ENCODE data around the gene DSCAML1.

The DSCAML1 gene

GRCh38 chr11:117752721-117753237 lies 44.2 kb downstream of the DSCAML1 start:
- Histone ChIP-seq H3K9me3 (ENCODE audit: control insufficient read depth, insufficient read depth, low read length) (no peaks in the 10 kb centered on the region), H3K9ac (ENCODE audit: low read depth, low read length) (no peak overlapping the region), H3K4me3 (ENCODE audit: low read depth, low read length) (no peak overlapping the region), H3K4me1 (ENCODE audit: control insufficient read depth, insufficient read depth, low read length) (no peaks in the 10 kb centered on the region), H3K36me3 (ENCODE audit: control insufficient read depth, insufficient read depth, low read length) (no peaks in the 10 kb centered on the region), H3K27me3 (ENCODE audit: control insufficient read depth, insufficient read depth, low read length) (no peaks in the 10 kb centered on the region)

- Histone ChIP-seq H3K4me3 (ENCODE audit: low read depth, low read length) (no peak overlapping the region), H3K36me3 (ENCODE audit: control insufficient read depth, insufficient read depth, low read length) (no peaks in the 10 kb centered on the region), H3K27me3 (ENCODE audit: control insufficient read depth, insufficient read depth, low read length) (no peaks in the 10 kb centered on the region), H3K9me3 (ENCODE audit: control insufficient read depth, insufficient read depth, low read length) (no peaks in the 10 kb centered on the region), H3K9ac (ENCODE audit: low read depth, low read length) (no peak overlapping the region), H3K4me1 (ENCODE audit: control insufficient read depth, insufficient read depth, low read length) (no peaks in the 10 kb centered on the region)
Measured at GRCh38 chr11:117752071-117752470, 44.9 kb downstream of the DSCAML1 start.

- no peaks in the 10 kb centered on the region for H3K27me3 ChIP-seq (ENCODE audit: control insufficient read depth, insufficient read depth, low read length)
- H3K36me3 ChIP-seq (ENCODE audit: control insufficient read depth, insufficient read depth, low read length), result no peaks in the 10 kb centered on the region
Measured at GRCh38 chr11:117750916-117751662, 45.9 kb downstream of the DSCAML1 start.

GRCh38 chr11:117750357-117750756 lies 46.7 kb downstream of the DSCAML1 start:
- Histone ChIP-seq H3K36me3 (ENCODE audit: control insufficient read depth, insufficient read depth, low read length) (no peaks in the 10 kb centered on the region), H3K9me3 (ENCODE audit: control insufficient read depth, insufficient read depth, low read length) (no peaks in the 10 kb centered on the region), H3K4me3 (ENCODE audit: low read depth, low read length) (no peak overlapping the region), H3K4me1 (ENCODE audit: control insufficient read depth, insufficient read depth, low read length) (no peaks in the 10 kb centered on the region), H3K9ac (ENCODE audit: low read depth, low read length) (no peak overlapping the region), H3K27me3 (ENCODE audit: control insufficient read depth, insufficient read depth, low read length) (no peaks in the 10 kb centered on the region)

More at GRCh38 chr11:117750916-117751662, 45.9 kb downstream of the DSCAML1 start:
- no peak overlapping the region for H3K9ac ChIP-seq (ENCODE audit: low read depth, low read length)
- no peak overlapping the region for H3K4me3 ChIP-seq (ENCODE audit: low read depth, low read length)
- H3K4me1 ChIP-seq (ENCODE audit: control insufficient read depth, insufficient read depth, low read length), result no peaks in the 10 kb centered on the region
- H3K9me3 ChIP-seq (ENCODE audit: control insufficient read depth, insufficient read depth, low read length), result no peaks in the 10 kb centered on the region

GRCh38 chr11:117749541-117749910 lies 47.5 kb downstream of the DSCAML1 start:
- no peaks in the 10 kb centered on the region for H3K36me3 ChIP-seq (ENCODE audit: control insufficient read depth, insufficient read depth, low read length)
- H3K27me3 ChIP-seq (ENCODE audit: control insufficient read depth, insufficient read depth, low read length), result no peaks in the 10 kb centered on the region
- H3K9ac ChIP-seq (ENCODE audit: low read depth, low read length), result no peak overlapping the region
- no peak overlapping the region for H3K4me3 ChIP-seq (ENCODE audit: low read depth, low read length)
- H3K4me1 ChIP-seq (ENCODE audit: control insufficient read depth, insufficient read depth, low read length), result no peaks in the 10 kb centered on the region
- H3K9me3 ChIP-seq (ENCODE audit: control insufficient read depth, insufficient read depth, low read length), result no peaks in the 10 kb centered on the region

DNA sequence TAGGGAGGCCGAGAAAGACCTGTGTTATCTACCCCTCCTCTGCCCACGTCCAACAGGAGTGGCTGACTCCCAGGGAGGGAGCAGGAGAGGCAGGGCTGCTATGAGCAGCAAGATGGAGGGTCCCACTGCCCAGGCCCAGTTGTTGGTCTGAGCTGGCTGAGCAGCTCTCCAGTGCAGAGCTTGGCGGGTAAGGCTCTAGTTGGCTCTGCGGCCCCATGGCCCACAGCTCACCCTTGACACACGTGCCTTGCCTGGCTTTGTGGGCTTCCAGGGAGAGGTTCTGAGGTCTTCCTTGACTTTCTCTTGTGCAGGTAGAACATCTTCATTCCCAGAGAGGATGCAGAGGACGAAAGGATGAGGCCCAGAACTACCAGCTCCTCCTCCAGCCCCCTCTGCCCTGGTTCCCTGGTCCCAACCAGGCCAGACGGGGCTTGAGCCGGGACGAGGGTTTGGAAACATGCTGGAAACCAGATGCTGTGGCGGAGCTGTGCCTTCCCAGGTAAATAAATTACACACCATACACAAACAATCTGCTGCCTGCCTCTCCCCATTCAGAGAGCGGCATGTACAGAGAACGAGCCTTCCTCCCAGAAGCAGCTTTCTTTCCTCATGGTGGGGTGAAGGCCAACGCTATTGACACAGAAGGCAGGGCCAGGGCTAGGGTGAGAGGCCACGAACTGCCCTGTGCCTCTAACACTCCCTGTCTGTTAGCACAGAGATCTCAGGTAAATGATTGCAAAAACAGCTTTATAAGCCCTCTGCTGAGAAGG lies 48.1 kb downstream of the DSCAML1 start:
- H3K36me3 ChIP-seq (ENCODE audit: control insufficient read depth, insufficient read depth, low read length), result no peaks in the 10 kb centered on the region
- no peak overlapping the region for H3K4me3 ChIP-seq (ENCODE audit: low read depth, low read length)
- no peaks in the 10 kb centered on the region for H3K27me3 ChIP-seq (ENCODE audit: control insufficient read depth, insufficient read depth, low read length)
- no peaks in the 10 kb centered on the region for H3K4me1 ChIP-seq (ENCODE audit: control insufficient read depth, insufficient read depth, low read length)
- H3K9ac ChIP-seq (ENCODE audit: low read depth, low read length), result no peak overlapping the region
- no peaks in the 10 kb centered on the region for H3K9me3 ChIP-seq (ENCODE audit: control insufficient read depth, insufficient read depth, low read length)

- Histone ChIP-seq H3K4me3 (ENCODE audit: low read depth, low read length) (no peak overlapping the region), H3K27me3 (ENCODE audit: control insufficient read depth, insufficient read depth, low read length) (no peaks in the 10 kb centered on the region), H3K4me1 (ENCODE audit: control insufficient read depth, insufficient read depth, low read length) (no peaks in the 10 kb centered on the region), H3K9me3 (ENCODE audit: control insufficient read depth, insufficient read depth, low read length) (no peaks in the 10 kb centered on the region), H3K36me3 (ENCODE audit: control insufficient read depth, insufficient read depth, low read length) (no peaks in the 10 kb centered on the region), H3K9ac (ENCODE audit: low read depth, low read length) (no peak overlapping the region)
Measured at GRCh38 chr11:117747892-117748291, 49.1 kb downstream of the DSCAML1 start.

DNA sequence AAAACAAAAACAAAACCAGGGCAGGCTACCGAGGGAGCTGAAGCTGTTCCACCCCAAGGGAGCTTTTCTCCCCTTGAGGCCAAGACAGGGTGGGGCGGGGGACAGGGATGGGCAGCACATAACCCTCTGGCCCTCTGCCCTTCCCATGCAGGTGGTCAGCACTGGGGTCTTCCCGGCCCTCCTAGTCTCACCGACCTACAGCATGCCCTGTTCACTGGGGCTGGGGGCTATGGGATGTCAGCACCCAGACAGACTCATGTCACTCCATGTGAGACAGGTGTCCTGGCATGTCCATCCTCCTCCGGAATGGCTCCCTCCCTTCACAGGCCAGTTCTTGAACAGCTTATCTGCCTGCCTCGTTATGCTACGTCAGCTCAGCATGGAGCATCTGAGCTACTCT lies 51.7 kb downstream of the DSCAML1 start:
- Histone ChIP-seq H3K4me1 (ENCODE audit: control insufficient read depth, insufficient read depth, low read length) (no peaks in the 10 kb centered on the region), H3K27me3 (ENCODE audit: control insufficient read depth, insufficient read depth, low read length) (no peaks in the 10 kb centered on the region), H3K36me3 (ENCODE audit: control insufficient read depth, insufficient read depth, low read length) (no peaks in the 10 kb centered on the region)

GRCh38 chr11:117744471-117745150 lies 52.4 kb downstream of the DSCAML1 start:
- Histone ChIP-seq H3K36me3 (ENCODE audit: control insufficient read depth, insufficient read depth, low read length) (no peaks in the 10 kb centered on the region), H3K27me3 (ENCODE audit: control insufficient read depth, insufficient read depth, low read length) (no peaks in the 10 kb centered on the region), H3K4me1 (ENCODE audit: control insufficient read depth, insufficient read depth, low read length) (no peaks in the 10 kb centered on the region), H3K9me3 (ENCODE audit: control insufficient read depth, insufficient read depth, low read length) (no peaks in the 10 kb centered on the region), H3K4me3 (ENCODE audit: low read depth, low read length) (no peak overlapping the region), H3K9ac (ENCODE audit: low read depth, low read length) (no peak overlapping the region)

More for the DNA sequence above, 51.7 kb downstream of the DSCAML1 start:
- Histone ChIP-seq H3K9ac (ENCODE audit: low read depth, low read length) (no peak overlapping the region), H3K9me3 (ENCODE audit: control insufficient read depth, insufficient read depth, low read length) (no peaks in the 10 kb centered on the region), H3K4me3 (ENCODE audit: low read depth, low read length) (no peak overlapping the region)

DNA sequence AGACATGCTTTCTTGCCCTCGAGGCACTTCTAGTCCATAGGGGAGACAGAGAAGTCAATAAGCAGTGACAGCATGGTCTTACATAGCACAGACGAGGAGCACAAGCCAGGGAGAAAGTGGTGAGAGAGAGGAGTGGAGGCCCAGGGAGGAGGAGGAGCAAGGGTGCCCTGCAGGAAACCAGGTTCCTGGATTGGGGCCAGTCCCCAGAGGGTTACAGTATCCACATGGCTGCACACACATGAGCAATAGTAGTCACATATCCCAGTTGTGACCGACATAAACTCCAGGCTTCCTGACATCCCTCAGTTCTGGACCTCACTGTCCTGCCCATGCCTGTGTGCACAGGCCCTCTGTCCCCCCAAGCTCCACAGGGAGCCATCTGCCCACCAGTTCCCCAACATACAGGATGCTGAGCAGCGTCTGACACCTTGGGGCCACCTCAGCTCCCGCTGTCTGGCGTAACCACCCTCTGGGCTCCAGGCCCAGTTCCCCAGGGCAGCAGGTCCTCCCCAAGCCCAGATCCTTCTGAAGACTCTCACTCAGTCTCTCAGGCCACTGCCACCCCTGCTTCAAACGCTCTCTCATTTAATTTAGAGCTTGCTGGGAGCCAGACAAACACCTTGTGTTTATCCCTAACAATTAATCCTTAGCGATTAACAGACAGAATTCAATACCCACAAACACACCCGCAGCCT lies 53.7 kb downstream of the DSCAML1 start:
- Histone ChIP-seq H3K27me3 (ENCODE audit: control insufficient read depth, insufficient read depth, low read length) (no peaks in the 10 kb centered on the region), H3K4me3 (ENCODE audit: low read depth, low read length) (no peak overlapping the region), H3K9ac (ENCODE audit: low read depth, low read length) (no peak overlapping the region), H3K36me3 (ENCODE audit: control insufficient read depth, insufficient read depth, low read length) (no peaks in the 10 kb centered on the region), H3K9me3 (ENCODE audit: control insufficient read depth, insufficient read depth, low read length) (no peaks in the 10 kb centered on the region), H3K4me1 (ENCODE audit: control insufficient read depth, insufficient read depth, low read length) (no peaks in the 10 kb centered on the region)

DNA sequence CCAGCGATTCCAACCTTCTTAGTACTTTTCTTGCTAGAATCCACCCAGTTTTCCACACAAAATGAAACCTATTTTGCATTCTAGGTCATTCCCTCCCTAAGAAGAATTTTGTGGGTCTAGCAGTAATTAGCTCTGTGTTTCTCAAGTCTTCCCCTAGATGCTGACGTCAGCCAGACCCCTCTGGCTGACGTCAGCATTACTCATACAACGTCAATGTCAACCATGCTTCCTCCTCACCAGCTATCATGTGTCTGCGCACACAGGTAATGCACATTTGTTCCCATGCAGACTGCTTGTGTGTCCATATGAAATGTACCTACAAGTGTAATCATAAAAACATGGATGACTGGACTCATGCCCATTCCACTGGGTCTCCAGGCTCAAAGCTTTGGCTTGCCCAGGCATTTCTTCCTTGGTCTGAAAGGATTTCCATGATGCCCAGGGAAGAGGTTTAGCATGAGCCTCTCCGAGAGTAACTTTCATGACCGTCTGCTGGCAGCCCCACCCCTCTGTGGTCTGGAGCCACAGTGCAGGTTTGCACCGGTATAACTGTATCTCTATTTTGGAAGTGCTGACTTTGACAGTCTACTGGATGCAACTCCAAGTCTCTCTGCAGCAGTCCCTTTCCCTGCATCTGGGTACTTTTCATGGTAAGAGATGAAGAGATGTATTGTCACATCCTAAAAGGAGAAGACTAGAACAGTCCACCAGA lies 58.6 kb downstream of the DSCAML1 start:
- Histone ChIP-seq H3K4me3 (ENCODE audit: low read depth, low read length) (no peak overlapping the region), H3K4me1 (ENCODE audit: control insufficient read depth, insufficient read depth, low read length) (peaks cover 7% of the 10 kb centered on the region), H3K36me3 (ENCODE audit: control insufficient read depth, insufficient read depth, low read length) (no peaks in the 10 kb centered on the region), H3K27me3 (ENCODE audit: control insufficient read depth, insufficient read depth, low read length) (no peaks in the 10 kb centered on the region), H3K9me3 (ENCODE audit: control insufficient read depth, insufficient read depth, low read length) (no peaks in the 10 kb centered on the region), H3K9ac (ENCODE audit: low read depth, low read length) (no peak overlapping the region)

Measured in iPS-15b (cell line).